ENCODE data around the gene GLRB.
"Not testable (repeated sequence)": the region's sequence is repeated elsewhere in the genome, so short reads cannot be mapped to it uniquely, and the experiment has no call there.

Gene GLRB

DNA sequence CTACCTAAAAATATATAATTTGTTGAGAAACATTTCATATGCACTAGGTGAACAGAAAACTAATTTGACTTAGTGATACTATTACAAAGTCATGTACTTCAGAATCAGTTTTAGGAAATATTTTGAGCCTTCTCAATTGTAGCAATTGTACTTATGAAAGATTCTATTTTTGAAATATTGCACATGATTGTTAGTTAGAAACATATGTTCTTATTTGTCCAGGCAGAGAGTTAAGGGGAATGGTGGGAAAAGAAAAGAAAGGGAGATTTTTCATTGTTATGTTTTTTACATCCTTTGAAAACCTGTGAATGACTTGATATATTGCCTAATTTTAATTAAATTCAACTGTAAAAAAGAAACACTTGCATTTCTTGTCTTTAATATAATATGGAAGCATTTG, 66.0 kb downstream of the GLRB start:
- DNase-seq: no peak

DNA sequence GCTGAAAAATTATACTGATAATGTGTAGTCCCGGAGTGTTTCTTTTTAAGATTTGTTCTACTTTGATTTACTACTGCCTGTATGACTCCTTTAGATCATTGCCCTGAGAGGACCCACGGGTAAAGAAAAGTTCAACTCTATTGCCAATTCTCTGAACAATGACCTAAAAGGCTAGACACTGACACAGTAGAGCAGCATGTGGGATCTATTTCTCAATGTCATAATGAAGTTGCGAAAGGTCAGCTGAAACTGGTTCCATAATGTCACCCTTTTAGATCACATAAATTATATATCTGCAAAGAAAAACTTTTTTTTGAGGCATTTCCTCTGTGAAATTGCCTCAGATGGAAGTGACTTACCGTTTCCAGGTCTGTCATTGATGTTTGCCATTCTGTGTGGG, 67.4 kb downstream of the GLRB start:
- no peak for DNase-seq

DNA sequence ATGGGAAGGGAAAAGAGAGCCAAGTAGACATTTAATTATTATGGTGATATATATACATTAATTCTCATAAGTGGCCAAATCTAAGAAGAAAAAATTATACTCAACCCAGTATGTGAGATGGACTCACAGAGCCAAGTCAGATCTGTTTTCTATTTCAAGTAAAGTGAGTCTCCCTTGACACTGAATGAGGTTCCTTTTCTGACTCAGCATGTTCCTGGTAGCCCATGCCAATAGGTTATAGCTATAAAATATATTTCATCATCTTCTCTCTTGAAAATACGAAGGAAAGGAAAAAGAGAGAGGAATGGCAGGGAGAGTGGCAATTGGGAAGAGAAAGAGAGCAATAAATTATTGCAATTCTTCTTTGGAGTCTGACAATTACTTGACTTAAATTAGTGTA, 75.8 kb downstream of the GLRB start:
- DNase-seq: no peak

DNA sequence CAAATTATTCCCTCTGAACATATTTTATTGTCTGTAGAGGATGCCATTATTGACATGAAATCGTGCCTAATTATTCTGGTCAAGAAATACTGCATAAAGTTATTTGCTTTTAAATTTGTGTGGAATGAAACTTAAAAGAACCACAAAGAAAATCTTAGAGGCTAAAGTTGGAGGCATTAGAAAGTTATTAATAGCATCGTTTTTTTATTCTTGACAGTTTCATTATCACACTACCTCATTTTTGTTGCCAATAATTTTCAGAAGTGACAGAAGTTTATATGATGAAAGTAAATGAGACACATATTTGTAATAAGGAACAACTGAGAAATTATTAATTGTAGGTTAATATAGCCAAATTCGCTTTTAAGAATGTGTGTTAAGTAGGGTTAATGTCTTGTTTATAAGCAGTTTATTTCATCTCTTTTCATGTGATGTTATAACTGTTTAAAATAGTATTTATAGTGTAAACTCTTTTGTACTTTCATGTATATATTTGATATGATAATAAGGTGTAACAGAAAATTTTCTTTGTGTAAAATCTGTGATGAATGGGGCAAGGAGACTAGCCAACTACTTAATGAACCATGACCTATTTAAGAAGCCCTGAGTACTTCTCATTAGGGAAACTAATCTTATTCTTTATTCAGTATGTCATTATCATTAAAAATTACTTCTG, 90.1 kb downstream of the GLRB start:
- peak; percentile 41 for DNase-seq

DNA sequence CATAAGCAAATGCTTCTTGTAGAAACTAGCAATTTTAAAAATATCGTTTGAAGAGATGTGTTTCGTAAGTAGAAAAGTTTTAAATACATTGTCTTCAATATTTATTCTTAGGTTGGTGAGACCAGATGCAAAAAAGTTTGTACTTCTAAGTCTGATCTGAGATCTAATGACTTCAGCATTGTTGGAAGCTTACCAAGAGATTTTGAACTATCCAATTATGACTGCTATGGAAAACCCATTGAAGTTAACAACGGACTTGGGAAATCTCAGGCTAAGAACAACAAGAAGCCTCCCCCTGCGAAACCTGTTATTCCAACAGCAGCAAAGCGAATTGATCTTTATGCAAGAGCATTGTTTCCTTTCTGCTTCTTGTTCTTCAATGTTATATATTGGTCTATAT, 94.4 kb downstream of the GLRB start:
- DNase-seq: peak; percentile 9

DNA sequence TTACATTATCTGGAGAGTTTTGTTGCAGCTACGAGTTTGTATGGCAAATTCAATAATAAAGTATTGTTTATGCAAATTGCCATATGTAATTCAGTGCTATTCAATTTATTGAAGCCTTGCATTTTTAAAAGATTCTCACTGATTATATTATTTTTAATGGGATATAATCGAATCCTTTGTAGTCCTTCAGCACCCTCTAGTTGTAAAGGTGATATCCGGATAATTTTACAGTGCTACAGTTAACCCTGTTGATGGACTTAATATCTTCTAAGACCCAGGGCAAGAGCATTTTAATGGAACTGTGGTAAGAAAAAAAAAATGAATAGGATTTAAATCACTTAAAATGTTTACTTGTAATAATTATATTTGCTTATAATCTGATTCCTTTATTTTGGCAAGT, 96.1 kb downstream of the GLRB start:
- DNase-seq: peak; percentile 9

DNA sequence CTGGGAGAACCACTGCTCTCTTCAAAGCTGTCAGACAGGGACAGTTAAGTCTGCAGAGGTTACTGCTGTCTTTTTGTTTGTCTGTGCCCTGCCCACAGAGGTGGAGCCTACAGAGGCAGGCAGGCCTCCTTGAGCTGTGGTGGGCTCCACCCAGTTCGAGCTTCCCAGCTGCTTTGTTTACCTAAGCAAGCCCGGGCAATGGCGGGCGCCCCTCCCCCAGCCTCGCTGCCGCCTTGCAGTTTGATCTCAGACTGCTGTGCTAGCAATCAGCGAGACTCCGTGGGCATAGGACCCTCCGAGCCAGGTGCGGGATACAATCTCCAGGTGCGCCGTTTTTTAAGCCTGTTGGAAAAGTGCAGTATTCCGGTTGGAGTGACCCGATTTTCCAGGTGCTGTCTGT, 104.3 kb downstream of the GLRB start:
- not testable (repeated sequence) for DNase-seq

DNA sequence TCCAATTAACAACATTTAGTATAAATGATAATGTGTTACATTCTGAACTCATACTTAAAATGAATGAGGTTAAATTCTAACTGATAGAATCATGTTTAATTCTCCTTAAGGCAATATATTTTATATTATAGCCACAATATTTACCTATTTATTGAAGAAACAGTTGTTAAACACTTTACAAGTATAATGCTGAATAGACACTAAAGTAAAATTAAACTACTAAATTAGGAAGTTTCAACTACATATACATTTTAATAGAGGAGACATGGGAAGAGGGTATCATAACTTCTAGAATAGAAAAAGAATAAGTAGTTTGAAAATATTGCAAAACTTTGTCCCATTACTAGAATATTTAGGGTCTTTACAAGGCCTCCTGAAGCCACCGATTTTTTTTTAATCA, 108.3 kb downstream of the GLRB start:
- DNase-seq: no peak

DNA sequence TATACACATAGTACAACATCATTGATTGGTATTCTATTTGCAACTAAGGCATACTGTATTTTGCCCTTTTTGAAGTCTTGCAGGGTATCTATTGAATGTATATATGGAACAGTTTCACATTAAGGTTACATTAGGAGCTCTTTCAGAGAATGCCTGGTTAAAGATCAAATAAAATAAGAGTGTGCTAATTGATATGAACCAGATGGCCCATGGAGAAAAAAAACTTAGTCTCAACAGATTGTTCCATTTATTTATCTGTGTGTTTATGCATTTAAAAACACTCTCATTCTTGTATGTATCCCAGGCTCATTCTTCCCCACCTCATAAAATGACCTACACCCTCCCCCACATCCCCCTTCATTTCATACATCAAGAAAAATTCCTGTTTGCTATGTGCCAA, 109.4 kb downstream of the GLRB start:
- DNase-seq: no peak

DNA sequence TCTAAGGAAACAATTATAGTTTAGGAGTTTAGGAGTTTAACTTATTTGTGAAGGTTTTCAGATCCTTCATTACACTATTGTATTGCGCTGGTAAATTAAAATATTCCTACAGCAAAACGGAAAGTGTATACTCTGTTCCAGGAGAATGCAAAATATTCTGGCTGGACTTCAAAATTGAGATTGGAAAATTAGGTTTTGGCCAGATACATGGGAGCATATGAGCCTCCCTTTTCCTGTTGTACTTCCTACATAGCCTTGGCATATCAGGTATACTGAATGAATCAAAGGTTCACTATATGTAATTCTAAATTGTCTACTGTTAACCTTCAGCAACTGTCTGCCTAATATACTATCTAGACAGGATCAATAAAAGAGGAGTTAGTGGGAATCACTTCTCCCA, 119.4 kb downstream of the GLRB start:
- no peak for DNase-seq

DNA sequence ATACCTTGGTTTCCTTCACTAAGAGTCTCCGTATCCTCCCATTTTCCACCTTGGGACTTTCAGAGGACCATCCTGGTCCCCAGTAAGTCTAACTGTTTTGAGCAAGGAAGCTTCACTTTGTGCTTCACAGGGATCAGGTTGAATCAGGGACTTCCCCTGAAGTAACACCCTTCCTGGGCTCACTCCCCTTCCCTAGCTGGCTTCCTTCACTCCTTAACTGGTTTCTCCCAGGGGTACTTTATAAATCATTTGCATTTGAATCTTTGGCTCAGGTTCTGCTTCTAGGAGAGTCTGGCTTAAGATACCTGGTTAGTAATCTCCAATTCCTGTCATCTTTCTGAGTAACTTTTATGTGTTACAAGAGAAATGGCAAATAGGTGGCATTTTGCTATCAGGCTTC, 120.1 kb downstream of the GLRB start:
- no peak for DNase-seq

DNA sequence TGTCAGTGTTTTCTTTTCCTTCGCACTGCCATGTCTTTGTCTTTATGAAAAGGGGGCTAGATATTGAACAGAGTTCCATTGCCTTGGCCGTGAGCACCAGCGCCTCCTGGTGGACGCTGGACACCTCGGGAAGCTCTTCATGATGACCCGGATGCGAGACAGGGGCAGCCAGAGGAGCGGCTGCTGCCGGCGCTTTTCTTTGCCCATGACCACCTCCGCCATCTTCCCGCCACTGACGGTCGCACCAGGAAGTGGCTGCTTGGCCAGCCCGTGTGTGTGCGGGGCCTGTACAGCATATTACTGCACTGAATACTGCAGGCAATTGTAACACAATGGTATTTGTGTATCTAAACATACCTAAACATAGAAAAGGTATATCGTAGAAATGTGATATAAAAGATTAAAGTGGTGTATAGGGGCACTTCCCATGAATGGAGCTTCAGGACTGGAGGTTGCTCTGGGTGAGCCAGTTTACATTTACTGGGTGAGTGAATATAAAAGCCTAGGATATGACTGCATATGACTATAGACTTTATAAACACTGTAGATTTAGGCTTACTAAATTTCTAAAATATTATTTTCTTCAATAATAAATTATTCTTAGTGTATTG, 128.8 kb downstream of the GLRB start:
- DNase-seq: no peak

DNA sequence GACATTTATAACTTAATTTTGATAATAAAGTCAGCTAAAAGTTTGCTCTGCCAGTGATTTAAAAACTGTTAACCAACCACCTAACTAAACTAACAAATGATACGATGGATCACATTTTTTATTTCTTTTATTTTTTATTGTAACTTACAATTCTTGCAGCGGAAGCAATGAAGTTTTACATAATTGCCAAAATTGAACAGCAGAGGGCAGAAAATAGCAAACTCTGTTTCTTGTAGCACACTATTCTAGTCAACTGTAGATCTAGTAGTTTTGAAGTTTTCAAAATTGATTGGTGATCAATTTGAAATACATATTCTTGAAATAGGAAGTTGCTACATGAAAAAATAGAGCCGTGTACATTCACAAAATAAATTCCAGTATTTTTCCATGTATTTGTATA, 141.8 kb downstream of the GLRB start:
- DNase-seq: peak; percentile 22

DNA sequence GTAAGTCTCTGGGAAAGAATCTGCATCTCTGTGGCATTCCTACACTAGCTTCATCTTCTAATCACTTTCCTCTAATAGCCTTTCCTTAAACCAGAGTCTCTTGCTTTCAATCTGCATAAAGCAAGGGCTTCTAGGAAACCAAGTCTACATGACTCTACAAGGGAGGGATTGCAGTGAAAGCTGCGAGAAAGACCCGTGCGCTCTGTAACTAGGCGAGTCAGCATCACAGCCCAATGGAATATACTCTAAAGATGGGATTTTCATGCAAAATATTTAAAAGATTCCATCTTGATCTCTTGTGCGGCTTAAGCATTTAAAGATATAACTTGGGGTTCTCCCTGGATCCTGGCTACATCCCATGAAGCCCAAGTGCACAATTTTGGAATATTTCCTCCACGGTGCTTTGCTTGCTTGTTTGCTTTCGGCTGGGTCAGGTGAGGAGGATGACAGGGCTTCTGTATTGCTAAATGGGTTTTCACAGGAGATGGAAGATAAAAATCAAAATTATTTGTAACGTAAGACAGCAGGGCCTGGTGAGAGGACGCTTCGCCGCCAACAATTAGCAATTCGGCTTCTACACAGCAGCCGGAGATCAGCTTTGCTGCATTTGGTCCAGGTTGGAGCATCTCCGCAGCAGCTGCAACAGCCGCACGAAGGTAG, 143.9 kb downstream of the GLRB start:
- DNase-seq: no peak

DNA sequence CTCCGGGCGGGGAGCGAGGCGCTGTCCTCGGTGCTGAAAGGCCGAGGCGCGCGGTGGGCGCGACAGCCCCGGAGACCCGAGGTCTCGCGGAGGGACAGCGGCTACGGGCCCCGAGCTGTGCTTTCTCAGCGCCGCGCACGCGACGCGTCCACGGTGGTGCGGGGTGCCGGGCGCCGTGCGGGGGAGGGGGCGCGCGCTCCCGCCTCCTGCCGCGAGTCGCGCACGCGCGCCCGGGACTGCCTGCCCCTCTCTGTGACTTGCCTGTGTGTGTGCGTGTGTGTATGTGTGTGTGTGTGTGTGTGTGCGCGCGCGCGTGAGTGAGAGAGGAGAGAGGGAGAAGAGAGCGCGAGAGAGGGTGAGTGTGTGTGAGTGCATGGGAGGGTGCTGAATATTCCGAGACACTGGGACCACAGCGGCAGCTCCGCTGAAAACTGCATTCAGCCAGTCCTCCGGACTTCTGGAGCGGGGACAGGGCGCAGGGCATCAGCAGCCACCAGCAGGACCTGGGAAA, 144.5 kb downstream of the GLRB start, which contains the start of gene GRIA2:
GRIA2 (plus strand) TSS at position 358 of the 511 bp plus-strand sequence. CDS start 315 bp downstream, outside the sequence.
- DNase-seq: peak; percentile 76

DNA sequence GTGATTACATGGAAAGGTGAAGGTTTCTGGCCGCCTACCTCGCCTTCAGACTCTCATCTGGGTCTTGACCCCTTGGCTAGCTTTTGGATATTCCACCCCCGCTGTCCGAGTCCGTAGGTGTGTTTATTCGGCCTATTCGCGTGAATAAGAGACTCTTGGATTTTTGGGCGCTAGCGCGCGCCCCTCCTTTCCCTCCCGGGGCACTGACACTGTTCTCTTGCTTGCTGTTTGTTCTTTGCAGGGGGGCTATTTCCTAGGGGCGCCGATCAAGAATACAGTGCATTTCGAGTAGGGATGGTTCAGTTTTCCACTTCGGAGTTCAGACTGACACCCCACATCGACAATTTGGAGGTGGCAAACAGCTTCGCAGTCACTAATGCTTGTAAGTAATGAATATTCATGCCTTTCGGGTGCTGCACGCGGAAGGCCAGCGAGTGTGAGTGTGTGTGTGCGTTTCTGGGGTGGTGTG, 145.5 kb downstream of the GLRB start:
- no peak for DNase-seq

Measured in NCI-H446 treated with DMSO at 0.1 percent for 48 hours (cell line).